Small intestine (tissue), 7 donors: ENCODE data around the gene AGPAT3. TPM values are rescaled to one million over a fixed set of nuclear protein-coding genes. Genes with fewer than 3 reads are reported as not detected.

Source experiments
- DNase-seq, 2 donors: peaks; one replicate each; pipeline versions ENCODE4 v3.0.0 to v3.0.0-alpha.2; 2013
- FAIRE-seq: peaks from 2 replicates; lab custom pipeline; 2012; peaks lifted over from hg19 to GRCh38; lab: Jason Lieb, UNC
- H3K27ac ChIP-seq, 3 donors: one replicate each; pipeline ENCODE4 v1.5.1; 2013; ENCODE audit warnings: low read length in 2 of 3, mild to moderate bottlenecking in 2 of 3, control low read depth in 1 of 3, inconsistent platforms in 1 of 3, low read depth in 1 of 3, moderate library complexity in 1 of 3
- H3K27me3 ChIP-seq, 3 donors: one replicate each; pipeline ENCODE4 v1.6.1; 2013; ENCODE audit warnings: low read length in 3 of 3, inconsistent platforms in 1 of 3; ENCODE audit not compliant: control insufficient read depth in 3 of 3, insufficient read depth in 3 of 3
- H3K36me3 ChIP-seq, 3 donors: one replicate each; pipeline ENCODE4 v1.6.1; 2013; ENCODE audit warnings: low read length in 3 of 3, inconsistent platforms in 1 of 3, low read depth in 1 of 3, mild to moderate bottlenecking in 1 of 3, moderate library complexity in 1 of 3; ENCODE audit not compliant: control insufficient read depth in 3 of 3, insufficient read depth in 2 of 3
- H3K4me1 ChIP-seq, 3 donors: one replicate each; pipeline ENCODE4 v1.6.1; 2013; ENCODE audit warnings: low read length in 2 of 3, inconsistent platforms in 1 of 3, low read depth in 1 of 3, mild to moderate bottlenecking in 1 of 3, moderate library complexity in 1 of 3; ENCODE audit not compliant: control insufficient read depth in 3 of 3, insufficient read depth in 2 of 3
- H3K4me3 ChIP-seq, 3 donors: one replicate each; pipeline ENCODE4 v1.5.1; 2013; ENCODE audit warnings: low read length in 3 of 3, control low read depth in 1 of 3, inconsistent platforms in 1 of 3, low read depth in 1 of 3, mild to moderate bottlenecking in 1 of 3, moderate library complexity in 1 of 3
- H3K9me3 ChIP-seq, 2 donors: one replicate each; pipeline ENCODE4 v1.6.1; 2013; ENCODE audit warnings: low read depth in 1 of 2, low read length in 1 of 2; ENCODE audit not compliant: control insufficient read depth in 2 of 2, insufficient read depth in 1 of 2
- WGBS, 3 donors: extraction: QIAGEN DNeasy Blood & Tissue Kit; methylation state at CpG; one replicate each; pipeline ENCODE4 v1.1.7; 2013; 5-methylcytosine and 5-hydroxymethylcytosine counted together
- polyA plus RNA-seq, 4 donors: library from polyadenylated mRNA; stranded (reverse) in 3 of 4; unstranded in 1 of 4; fragments of 200-250 nt in 3 of 4; fragments of 120-200 nt in 1 of 4; gene quantifications; one replicate each; pipeline versions ENCODE4 v1.2.1 to v1.2.3, GENCODE V29; 2013
- donor health status: healthy with polysubstance abuse.
- donor health status: control.
- donor health status: control.
- donor health status: Bipolar disorder and iron deficiency.
- donor health status: healthy.

AGPAT3 gene
- polyA plus RNA-seq, 4 donors, result 21.3 to 93.2 (median 42.8) TPM

DNA sequence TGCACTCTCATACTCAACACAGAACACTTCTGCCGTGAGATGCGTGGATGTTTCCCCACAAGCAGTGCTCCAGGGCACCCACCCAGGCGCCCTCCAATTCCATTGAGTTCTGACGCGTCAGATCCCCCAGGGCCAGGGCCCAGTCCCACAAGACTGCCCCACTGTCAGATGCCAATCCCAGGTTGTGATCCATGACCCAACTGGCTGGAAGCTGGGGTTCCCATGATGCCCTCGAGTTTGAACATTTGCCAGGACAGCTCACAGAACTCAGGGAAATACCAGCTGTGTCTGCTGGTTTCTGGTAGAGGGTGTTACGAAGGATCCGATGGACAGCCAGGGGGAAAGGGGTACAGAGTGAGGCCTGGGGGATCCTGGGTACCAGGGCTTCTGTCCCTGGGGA is 58.4 kb downstream of the AGPAT3 start:
- Histone ChIP-seq H3K4me1 (peaks cover 5 to 83% (median 23%) of the 10 kb centered on the region in 3 donors), H3K9me3 (no peaks in the 10 kb centered on the region), H3K27ac (peak overlapping the region in 1 of 3 donors; percentile 93), H3K4me3 (no peak overlapping the region), H3K36me3 (peaks cover 0 to 59% (median 8%) of the 10 kb centered on the region in 3 donors), H3K27me3 (no peaks in the 10 kb centered on the region)
- 42 to 60% (median 47%) methylated on average over 8 of the region's 8 CpGs for WGBS, 3 donors
- peak in 1 of 2 donors; percentile 63 for DNase-seq
- FAIRE-seq, result no peak

DNA sequence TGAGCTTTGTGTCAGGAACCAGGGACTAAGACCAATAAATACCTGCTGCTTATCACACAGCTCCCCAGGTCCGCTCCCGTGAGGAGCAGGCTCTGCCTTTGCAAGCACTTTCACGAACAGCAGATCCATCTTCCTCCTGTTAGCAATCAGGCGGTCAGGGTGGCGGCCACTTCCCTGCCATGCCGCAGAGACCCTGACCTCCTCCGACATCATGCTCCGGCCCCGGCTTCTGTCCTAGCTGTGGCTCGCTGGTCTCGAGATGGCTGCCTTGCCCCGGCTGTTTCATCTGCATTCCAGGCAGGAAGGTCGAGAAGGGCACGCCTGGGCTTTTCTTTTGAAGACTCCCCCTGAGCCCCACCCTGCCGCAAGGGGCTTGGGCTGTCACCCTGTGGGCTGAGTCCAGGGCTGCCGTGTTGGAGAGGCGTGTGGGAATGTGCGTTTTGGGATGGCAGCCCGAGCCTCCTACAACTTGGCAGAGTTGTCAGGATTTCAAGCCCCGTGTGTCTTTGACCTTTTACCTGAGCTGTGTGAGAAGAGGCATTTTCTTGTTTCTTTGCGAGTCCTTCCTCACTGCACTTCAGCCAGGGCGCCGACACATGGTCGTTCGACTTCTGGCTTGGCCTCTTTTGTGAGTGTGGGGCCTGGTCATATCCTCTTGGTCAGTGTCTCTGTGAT is 59.5 kb downstream of the AGPAT3 start:
- H3K27me3 ChIP-seq, result no peaks in the 10 kb centered on the region
- no peaks in the 10 kb centered on the region for H3K9me3 ChIP-seq
- peak overlapping the region; percentile 72 to 93 (median 75) for H3K27ac ChIP-seq
- H3K36me3 ChIP-seq, result peaks cover 0 to 69% (median 10%) of the 10 kb centered on the region in 3 donors
- H3K4me1 ChIP-seq, result peaks cover 5 to 91% (median 23%) of the 10 kb centered on the region in 3 donors
- H3K4me3 ChIP-seq, result peak overlapping the region in 1 of 3 donors; percentile 28
- 40 to 67% (median 45%) methylated on average over 25 of the region's 25 CpGs for WGBS, 3 donors
- no peak for FAIRE-seq
- DNase-seq, result peak; percentile 59 to 77

DNA sequence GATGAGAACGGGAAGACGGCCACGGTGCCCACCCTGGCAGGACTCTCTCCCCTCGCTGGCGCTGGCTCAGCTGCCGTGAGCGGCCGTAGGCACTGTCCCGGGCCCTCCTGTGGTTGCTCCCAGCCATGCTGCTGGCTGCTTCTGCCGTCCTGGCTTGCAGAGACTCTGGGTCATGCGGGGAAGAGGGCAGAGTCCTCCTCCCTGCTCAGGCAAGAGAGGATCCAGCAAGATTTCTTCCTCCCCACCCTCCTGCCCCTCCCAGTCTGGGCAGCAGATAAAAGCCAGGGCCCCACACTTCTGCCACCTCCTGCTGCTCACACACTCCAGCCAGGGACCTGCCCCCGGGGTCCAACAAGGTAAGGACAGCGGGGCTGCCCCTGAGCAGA is 60.1 kb downstream of the AGPAT3 start:
- H3K9me3 ChIP-seq, result no peaks in the 10 kb centered on the region
- no peaks in the 10 kb centered on the region for H3K27me3 ChIP-seq
- peak overlapping the region in 1 of 3 donors; percentile 28 for H3K4me3 ChIP-seq
- H3K27ac ChIP-seq, result peak overlapping the region; percentile 72 to 93 (median 75)
- WGBS, 3 donors, result 18 to 61% (median 32%) methylated on average over 13 of the region's 13 CpGs
- FAIRE-seq (no peak), DNase-seq (peak; percentile 94 to 95)
- H3K4me1 ChIP-seq, result peaks cover 5 to 86% (median 20%) of the 10 kb centered on the region in 3 donors
- peaks cover 0 to 69% (median 10%) of the 10 kb centered on the region in 3 donors for H3K36me3 ChIP-seq

DNA sequence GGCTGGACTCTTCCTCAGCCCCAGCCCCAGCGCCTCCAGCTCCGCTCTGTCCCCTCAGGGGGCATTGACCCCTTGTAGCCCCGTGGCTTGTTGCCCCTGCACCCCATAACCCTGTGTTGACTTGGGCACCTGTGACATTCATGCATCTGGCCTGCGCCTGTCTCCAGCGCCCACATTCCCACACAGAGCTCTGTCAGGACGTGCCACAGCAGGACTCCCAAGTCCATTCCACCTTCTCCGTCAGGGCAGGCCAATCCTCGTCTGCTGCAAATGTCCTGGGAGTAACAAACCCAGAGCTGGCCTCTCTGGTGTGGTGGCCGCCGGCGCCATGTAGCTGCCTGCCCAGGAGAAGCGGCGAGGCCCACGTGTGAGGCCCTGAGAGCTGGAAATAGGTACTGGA is 60.6 kb downstream of the AGPAT3 start:
- no peak for FAIRE-seq
- WGBS, 3 donors, result 57 to 82% (median 70%) methylated on average over 14 of the region's 14 CpGs
- H3K9me3 ChIP-seq, result no peaks in the 10 kb centered on the region
- H3K36me3 ChIP-seq, result peaks cover 0 to 72% (median 10%) of the 10 kb centered on the region in 3 donors
- H3K27ac ChIP-seq, result peak overlapping the region; percentile 43 to 93 (median 75)
- H3K4me3 ChIP-seq, result no peak overlapping the region
- H3K4me1 ChIP-seq, result peaks cover 5 to 80% (median 19%) of the 10 kb centered on the region in 3 donors
- no peak for DNase-seq
- no peaks in the 10 kb centered on the region for H3K27me3 ChIP-seq

DNA sequence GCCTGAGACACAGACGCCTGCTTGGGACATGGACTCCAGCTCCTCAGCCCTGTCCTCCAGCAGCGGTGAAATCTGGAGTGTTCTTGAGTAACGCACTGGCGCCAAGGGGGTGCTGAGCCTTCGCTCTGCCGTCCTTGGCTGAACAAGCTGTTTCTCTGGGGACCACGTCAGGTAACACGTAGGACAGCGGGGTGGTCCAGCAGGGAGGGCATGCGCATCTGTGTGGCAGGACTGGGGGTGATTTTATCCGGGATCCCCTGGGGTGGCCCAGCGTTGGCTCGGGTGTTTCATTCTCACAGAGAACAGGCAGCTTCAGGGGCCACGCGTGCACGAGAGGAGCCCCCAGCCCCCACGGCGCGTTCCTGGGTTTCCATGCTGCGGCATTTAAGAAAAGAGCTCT is 61.2 kb downstream of the AGPAT3 start:
- H3K9me3 ChIP-seq, result no peaks in the 10 kb centered on the region
- peaks cover 0 to 77% (median 10%) of the 10 kb centered on the region in 3 donors for H3K36me3 ChIP-seq
- no peak overlapping the region for H3K4me3 ChIP-seq
- 90 to 94% (median 90%) methylated on average over 20 of the region's 20 CpGs for WGBS, 3 donors
- no peaks in the 10 kb centered on the region for H3K27me3 ChIP-seq
- H3K4me1 ChIP-seq, result peaks cover 5 to 74% (median 16%) of the 10 kb centered on the region in 3 donors
- DNase-seq (no peak), FAIRE-seq (no peak)
- H3K27ac ChIP-seq, result peak overlapping the region in 1 of 3 donors; percentile 93

DNA sequence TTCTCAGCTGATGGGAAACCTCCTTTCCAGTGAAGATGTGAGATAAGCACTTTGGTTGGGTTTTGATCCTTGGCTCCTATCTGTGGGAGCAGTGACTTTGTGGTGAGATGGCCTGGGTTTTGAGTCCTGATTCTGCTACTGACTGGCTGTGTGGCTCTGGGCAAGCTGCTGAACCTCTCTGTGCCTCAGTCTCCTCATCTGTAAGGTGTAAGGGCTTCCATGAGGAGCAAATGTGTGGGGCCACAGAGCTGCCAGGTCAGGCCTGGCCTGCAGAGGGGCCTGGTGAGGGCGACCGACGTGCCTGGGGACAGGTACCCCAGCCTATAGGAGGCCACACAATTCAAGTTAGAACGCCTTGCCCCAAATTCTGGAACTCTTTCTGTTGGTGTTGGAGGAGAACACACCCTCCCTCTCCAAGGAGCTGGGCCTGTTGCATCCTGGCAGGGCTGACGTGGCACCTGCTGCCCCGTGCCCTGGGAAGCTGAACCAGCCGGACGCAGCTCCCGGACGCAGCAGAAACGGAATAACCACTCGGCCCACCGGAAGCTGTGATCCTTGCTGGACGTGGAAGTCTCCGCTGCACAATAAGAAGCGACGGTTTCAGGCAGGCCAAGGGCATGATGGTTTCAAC is 62.7 kb downstream of the AGPAT3 start:
- FAIRE-seq, result no peak
- Histone ChIP-seq H3K9me3 (no peaks in the 10 kb centered on the region), H3K27ac (no peak overlapping the region), H3K4me3 (no peak overlapping the region), H3K27me3 (no peaks in the 10 kb centered on the region), H3K36me3 (peaks cover 0 to 83% (median 12%) of the 10 kb centered on the region in 3 donors), H3K4me1 (peaks cover 4 to 59% (median 11%) of the 10 kb centered on the region in 3 donors)
- WGBS, 3 donors, result 91 to 95% (median 93%) methylated on average over 17 of the region's 17 CpGs
- DNase-seq, result no peak

DNA sequence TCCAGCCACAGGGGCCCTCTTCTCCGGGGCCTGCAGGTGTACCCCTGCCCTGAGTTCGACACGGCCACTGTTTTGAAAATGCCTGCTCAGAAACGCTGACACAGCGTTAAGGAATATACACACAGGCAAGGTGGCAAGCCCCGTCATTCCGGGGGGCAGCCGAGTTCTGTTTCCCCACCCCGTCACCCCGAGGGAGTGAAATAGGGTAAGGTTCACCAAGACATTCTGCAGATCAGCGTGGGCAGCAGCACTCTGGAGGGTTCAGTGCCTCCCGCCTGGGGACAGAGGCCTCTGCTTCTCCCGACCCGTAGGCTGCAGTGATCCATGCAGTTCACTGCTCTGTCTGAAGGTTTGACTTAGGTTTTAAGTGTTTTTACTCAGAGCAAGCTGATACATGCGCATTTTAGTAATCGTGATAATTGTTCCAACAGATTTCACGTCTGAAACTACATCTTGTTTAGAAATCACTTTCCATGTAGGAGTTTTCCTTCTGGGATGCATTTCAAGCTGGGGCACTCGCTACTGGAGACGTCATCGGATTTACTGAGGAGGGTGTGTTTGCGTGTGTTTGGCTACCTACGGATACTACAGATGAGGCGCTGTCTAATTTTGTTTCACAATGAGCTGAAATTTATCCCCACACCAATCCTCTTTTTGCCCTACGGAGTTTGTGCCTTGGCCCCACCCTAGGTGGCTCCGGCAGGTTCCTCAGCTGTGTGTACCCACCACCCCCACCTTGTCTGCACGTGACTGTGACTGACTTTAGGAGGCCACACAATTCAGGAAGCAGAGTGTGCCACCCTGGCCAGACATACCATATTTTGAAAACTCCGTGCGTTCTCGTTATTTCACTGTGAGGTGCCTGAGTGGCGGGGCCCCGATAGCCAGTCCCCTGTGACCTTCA is 63.5 kb downstream of the AGPAT3 start:
- peak in 1 of 2 donors; percentile 63 for DNase-seq
- 85 to 89% (median 87%) methylated on average over 31 of the region's 31 CpGs for WGBS, 3 donors
- peak overlapping the region in 1 of 3 donors; percentile 24 for H3K27ac ChIP-seq
- H3K27me3 ChIP-seq, result no peaks in the 10 kb centered on the region
- FAIRE-seq, result no peak
- H3K4me1 ChIP-seq, result peaks cover 0 to 52% (median 7%) of the 10 kb centered on the region in 3 donors
- H3K9me3 ChIP-seq, result no peaks in the 10 kb centered on the region
- H3K36me3 ChIP-seq, result peaks cover 0 to 83% (median 12%) of the 10 kb centered on the region in 3 donors
- H3K4me3 ChIP-seq, result no peak overlapping the region
